ENCODE results near the gene IMMP1L. TPM values are rescaled to one million over a fixed set of nuclear protein-coding genes. Genes with fewer than 3 reads are reported as not detected.

The IMMP1L gene
- total and polyA plus RNA-seq, 3 donors from 2014 or later: 37.6 to 48.2 (median 40.1) TPM

DNA sequence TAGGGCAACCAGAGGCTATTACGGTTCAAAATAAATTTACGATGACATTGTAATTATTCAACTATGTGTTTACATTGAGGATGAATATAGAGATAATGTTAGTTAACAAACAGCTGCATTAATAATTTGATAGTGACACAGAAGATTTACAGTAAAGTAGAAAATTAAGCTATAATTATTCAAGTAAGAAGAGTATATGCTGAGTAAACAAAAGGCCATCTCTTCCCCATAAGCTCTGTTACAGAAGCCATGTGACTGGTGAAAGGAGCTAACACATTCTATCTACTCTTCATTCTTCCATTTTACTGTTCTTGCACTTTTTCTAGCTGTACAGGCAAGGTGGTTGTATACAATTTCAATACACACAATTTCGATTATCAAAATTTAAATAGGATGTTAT lies 54.2 kb downstream of the IMMP1L start:
- Histone ChIP-seq H3K4me1 (no peaks in the 10 kb centered on the region), H3K27ac (no peak overlapping the region), H3K4me3 (no peak overlapping the region), H3K27me3 (no peaks in the 10 kb centered on the region), H3K36me3 (ENCODE audit: low read depth, missing control alignments) (no peaks in the 10 kb centered on the region), H3K9me3 (no peaks in the 10 kb centered on the region)
- intact Hi-C loops (cut with DNase I; ENCODE audit: low total_unique reads): no loop called here
- TF ChIP-seq, protein P1, sequence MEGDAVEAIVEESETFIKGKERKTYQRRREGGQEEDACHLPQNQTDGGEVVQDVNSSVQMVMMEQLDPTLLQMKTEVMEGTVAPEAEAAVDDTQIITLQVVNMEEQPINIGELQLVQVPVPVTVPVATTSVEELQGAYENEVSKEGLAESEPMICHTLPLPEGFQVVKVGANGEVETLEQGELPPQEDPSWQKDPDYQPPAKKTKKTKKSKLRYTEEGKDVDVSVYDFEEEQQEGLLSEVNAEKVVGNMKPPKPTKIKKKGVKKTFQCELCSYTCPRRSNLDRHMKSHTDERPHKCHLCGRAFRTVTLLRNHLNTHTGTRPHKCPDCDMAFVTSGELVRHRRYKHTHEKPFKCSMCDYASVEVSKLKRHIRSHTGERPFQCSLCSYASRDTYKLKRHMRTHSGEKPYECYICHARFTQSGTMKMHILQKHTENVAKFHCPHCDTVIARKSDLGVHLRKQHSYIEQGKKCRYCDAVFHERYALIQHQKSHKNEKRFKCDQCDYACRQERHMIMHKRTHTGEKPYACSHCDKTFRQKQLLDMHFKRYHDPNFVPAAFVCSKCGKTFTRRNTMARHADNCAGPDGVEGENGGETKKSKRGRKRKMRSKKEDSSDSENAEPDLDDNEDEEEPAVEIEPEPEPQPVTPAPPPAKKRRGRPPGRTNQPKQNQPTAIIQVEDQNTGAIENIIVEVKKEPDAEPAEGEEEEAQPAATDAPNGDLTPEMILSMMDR (IDR thresholded peaks at IDR 0.05): no peak
- TF ChIP-seq POLR2A (IDR thresholded peaks at IDR 0.05): no peak
- 94 to 98% methylated on average over 3 of the region's 3 CpGs for WGBS, 2 donors
- no peak for DNase-seq

DNA sequence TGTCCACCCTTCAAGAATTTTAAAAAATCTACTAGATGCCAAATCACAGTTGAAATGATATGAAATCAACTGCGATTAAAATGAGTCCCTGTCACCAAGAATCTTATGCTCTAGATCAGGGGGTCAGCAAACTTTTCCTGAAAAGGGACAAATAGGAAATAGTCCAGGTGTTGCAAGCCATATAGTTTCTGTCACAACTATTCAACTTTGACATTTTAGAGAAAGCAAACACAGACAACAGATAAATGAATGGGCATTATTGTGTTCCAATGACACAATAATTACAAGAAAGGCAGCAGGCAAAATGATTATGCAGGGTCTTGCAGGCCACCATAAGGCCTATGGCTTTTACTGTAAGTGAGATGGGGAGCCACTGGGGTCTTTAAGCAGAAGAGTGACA lies 58.6 kb downstream of the IMMP1L start:
- Histone ChIP-seq H3K27me3 (no peaks in the 10 kb centered on the region), H3K4me1 (no peaks in the 10 kb centered on the region), H3K36me3 (ENCODE audit: low read depth, missing control alignments) (no peaks in the 10 kb centered on the region), H3K27ac (no peak overlapping the region), H3K4me3 (no peak overlapping the region), H3K9me3 (no peaks in the 10 kb centered on the region)
- no peak for DNase-seq
- 96 to 97% methylated on average over 1 of the region's 1 CpG for WGBS, 2 donors
- TF ChIP-seq, protein P1 (IDR thresholded peaks at IDR 0.05): no peak
- TF ChIP-seq POLR2A (IDR thresholded peaks at IDR 0.05): no peak
- intact Hi-C loops (cut with DNase I; ENCODE audit: low total_unique reads): no loop called here

DNA sequence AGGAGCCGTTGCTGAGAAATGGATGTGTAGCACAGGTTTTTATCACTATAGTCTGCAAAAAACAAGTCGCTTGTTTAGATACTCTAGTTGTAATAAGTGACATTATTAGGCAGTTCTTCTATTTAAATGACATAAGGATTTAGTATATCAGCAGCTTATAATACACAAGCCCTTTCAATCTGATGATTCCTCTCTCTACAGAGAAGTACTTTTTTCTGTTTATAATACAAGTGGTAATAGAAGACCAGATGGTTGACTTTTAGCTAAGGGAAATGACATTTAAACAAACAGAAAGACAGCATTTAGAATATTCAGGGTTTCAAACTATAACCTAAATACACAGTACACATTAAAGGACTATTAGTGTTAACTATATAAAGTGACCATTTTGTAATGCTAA lies 60.4 kb downstream of the IMMP1L start:
- no peaks in the 10 kb centered on the region for H3K27me3 ChIP-seq
- H3K36me3 ChIP-seq (ENCODE audit: low read depth, missing control alignments): no peaks in the 10 kb centered on the region
- H3K4me3 ChIP-seq: no peak overlapping the region
- no peak overlapping the region for H3K27ac ChIP-seq
- 86 to 89% methylated on average over 2 of the region's 2 CpGs for whole genome bisulfite sequencing, 2 donors
- DNase-seq: no peak
- TF ChIP-seq POLR2A (IDR thresholded peaks at IDR 0.05): no peak
- TF ChIP-seq, protein P1 (IDR thresholded peaks at IDR 0.05): no peak
- intact Hi-C loops (cut with DNase I; ENCODE audit: low total_unique reads): no loop called here
- no peaks in the 10 kb centered on the region for H3K9me3 ChIP-seq
- H3K4me1 ChIP-seq: no peaks in the 10 kb centered on the region

DNA sequence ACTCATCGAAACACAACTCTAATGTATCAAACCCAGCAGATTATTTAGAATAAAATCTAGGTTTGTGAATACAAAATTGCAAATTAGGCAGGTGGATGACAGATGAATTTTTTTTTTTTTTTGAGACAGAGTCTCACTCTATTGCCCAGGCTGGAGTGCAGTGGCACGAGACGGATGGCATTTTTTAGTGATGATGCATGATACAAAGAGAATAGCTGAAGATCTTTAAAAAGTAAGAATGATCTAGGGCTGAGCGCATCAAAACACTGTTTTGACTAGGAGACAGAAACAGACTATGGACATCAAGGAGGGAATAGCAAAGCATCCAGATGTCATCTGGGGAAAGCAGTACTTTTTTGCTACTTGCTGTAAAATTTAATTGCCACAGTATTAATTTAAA lies 63.8 kb downstream of the IMMP1L start:
- Histone ChIP-seq H3K9me3 (no peaks in the 10 kb centered on the region), H3K27ac (no peak overlapping the region), H3K4me3 (no peak overlapping the region), H3K4me1 (no peaks in the 10 kb centered on the region), H3K36me3 (ENCODE audit: low read depth, missing control alignments) (no peaks in the 10 kb centered on the region), H3K27me3 (no peaks in the 10 kb centered on the region)
- WGBS, 2 donors: 88 to 93% methylated on average over 4 of the region's 4 CpGs
- no peak for DNase-seq
- intact Hi-C loops (cut with DNase I; ENCODE audit: low total_unique reads): no loop called here
- TF ChIP-seq POLR2A (IDR thresholded peaks at IDR 0.05): no peak
- TF ChIP-seq, protein P1 (IDR thresholded peaks at IDR 0.05): no peak

DNA sequence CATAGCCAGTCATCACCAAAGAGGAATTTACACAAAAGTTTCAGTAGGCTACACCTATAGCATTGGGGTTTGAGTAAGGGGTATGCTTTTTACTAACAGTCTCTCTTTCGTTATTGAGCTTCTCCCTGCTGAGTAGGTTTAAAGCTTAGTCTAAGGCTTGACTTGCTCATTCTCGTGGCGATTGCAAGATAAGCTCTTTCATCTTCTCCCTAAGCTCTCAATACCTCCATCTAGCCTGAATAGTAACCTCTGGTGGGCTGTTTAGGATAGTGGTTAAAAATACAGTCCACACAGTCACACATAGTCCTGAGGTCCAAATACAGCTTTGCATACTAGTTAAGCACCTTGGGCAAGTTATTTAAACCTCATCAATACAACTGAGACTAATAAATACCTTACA lies 65.6 kb downstream of the IMMP1L start:
- no peaks in the 10 kb centered on the region for H3K27me3 ChIP-seq
- intact Hi-C loops (cut with DNase I; ENCODE audit: low total_unique reads): no loop called here
- no peak for DNase-seq
- no peaks in the 10 kb centered on the region for H3K9me3 ChIP-seq
- no peak overlapping the region for H3K4me3 ChIP-seq
- WGBS, 2 donors: 92 to 95% methylated on average over 3 of the region's 3 CpGs
- TF ChIP-seq, protein P1 (IDR thresholded peaks at IDR 0.05): no peak
- TF ChIP-seq POLR2A (IDR thresholded peaks at IDR 0.05): no peak
- no peaks in the 10 kb centered on the region for H3K36me3 ChIP-seq (ENCODE audit: low read depth, missing control alignments)
- H3K4me1 ChIP-seq: no peaks in the 10 kb centered on the region
- H3K27ac ChIP-seq: no peak overlapping the region

Data from testis (tissue), 3 donors.